Medulla oblongata (tissue), 1 donor: ENCODE results near the gene PSMD6.

Experiments used
- DNase-seq: peaks from one replicate; pipeline ENCODE4 v3.0.0-alpha.2; 2015; ENCODE audit errors: extremely low spot score

The PSMD6 gene

DNA sequence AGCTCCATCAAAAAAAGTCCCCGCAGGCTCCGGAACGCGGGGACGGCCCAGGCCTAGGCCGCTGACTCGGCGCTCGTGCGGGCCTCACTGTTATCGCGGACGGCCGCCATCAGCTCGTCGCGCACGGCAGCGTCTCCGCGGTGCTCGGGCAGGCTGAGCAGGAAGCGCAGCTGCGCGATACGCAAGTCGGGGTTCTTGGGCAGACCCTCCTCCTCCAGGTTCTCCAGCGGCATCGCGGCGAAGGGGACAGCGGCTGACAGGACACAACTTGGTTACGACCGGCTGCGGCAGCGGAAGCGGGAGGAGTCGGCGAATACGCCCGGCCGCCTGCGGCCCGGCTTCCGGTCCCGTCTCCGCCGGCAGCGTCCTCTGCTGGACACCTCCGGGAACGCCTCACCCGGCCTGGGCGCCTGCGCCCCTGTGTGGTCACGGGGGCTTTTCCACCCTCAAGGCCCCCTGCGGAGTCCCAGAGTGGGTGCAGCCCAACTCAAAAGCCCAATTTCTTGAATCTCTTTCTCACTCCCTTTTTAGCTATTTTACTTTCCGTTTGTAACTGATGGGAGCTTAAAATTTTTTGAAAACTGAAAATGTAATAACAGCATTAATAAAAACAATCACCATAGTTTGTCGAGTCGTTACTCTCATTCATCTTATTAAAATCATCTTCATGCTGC is at the start of gene PSMD6:
TSS of gene PSMD6 (minus strand) at position 308 of the 674 bp plus-strand sequence. CDS start at position 233, 75 bp downstream.
- peak; percentile 84 for DNase-seq

DNA sequence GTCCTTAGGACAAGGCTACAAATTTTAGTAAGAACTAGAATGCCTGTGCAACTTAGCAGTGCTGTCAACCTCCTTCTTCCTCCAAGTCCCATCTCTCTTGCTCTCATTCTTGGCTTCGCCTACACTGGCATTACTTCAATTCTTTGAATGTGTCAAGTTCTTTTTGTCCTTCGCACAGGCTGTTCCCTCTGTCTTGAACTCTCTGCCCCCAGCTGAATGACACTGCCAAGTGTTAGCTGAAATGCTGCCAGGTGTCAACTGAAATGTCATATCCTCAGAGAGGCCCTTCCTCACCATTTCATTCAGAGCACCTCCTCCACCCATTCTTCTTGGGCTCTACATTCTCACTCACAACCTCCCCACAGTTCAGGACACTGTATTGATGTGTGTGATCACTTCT is 48.8 kb upstream of the PSMD6 start:
- peak; percentile 84 for DNase-seq

- no peak for DNase-seq
Observed at GRCh38 chr3:64070704-64071103, 47.4 kb upstream of the PSMD6 start.

GRCh38 chr3:64067506-64068346 is 44.4 kb upstream of the PSMD6 start:
- no peak for DNase-seq

GRCh38 chr3:64064804-64065203 is 41.5 kb upstream of the PSMD6 start:
- no peak for DNase-seq

- DNase-seq = no peak
Observed at GRCh38 chr3:64063983-64064438, 40.7 kb upstream of the PSMD6 start.

DNA sequence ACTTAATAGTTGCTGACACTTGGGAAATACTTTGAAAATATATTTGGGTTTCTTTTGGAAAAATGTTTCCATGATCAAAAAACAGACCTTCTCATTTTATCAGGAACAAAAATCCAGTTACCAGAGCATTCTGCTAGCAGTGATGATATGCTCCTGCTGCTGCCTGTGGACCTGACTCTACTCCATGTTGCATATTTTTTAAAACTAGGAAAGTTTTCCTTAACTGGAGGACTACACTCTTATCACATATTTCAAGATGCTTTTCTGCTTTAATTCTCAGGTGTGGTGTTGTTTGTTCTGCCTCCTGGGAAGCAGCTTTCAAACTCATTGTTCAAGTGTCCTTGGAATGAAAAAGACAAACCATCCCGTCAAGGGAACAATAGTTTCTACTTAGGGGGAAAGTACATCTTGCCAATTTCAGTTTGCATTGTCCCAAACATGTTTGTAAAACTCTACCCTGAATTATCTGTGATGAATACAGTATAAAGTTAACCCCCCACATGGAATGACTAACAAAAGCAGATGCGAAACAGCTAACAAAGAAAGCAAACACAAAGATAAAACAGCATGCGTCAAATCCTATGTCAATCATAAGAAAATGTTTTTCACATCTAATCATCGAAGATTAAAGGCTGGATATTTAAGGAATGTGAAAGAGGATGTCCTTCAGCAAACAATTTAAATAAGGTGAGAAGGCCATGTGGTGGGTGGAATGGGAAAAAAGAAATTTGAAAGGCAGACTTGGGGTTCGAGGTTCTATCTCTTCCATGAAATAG is 40.1 kb upstream of the PSMD6 start:
- no peak for DNase-seq

DNA sequence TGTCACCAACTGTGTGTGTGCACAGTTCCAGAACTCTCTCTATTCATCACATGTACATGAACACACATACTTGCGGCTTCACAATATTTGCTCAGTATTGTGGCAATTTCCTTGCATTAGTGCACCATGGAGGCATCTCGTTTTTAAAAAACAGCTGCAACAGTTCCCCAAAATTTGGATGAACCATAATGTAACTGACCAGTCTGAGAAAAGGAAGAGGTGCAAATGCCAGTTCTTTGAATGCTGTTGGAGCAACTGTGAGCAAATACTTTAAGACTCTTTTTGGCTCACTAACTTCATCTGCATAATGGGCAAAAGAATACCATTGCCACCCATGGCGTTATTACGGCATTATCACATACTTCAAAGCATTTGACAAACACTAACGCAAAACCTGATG is 38.3 kb upstream of the PSMD6 start:
- DNase-seq = no peak

DNA sequence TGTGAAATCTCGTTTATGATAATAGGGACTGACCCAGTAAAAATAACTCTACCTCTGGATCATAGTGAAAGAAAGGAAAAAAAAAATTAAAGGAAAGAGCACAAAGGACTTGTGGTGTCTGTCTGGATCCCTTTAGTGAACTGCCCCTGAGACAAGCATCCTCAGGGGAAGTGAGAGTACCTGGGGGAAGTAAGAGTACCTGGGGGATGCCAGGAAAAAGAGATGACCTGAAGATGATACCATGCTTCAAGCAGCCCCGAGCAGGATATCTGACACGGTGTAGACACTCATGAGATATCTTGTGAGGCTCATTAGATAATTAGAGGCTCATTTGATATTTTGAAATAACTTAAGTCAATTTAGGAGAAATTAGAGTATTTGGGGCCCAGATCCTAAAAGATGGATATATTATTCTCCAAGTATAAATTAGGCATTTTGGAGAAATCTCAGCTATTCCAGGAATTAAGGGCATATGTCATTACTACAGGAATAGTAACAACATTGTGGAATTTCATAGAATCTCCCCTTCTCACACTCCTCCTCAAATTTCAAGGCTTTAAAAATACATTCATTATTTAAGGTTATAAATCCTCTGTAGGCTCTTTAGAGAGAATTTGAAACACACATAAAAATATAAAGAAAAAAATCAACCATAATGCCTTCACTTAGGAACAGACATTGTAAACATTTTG is 36.3 kb upstream of the PSMD6 start:
- DNase-seq = no peak

DNA sequence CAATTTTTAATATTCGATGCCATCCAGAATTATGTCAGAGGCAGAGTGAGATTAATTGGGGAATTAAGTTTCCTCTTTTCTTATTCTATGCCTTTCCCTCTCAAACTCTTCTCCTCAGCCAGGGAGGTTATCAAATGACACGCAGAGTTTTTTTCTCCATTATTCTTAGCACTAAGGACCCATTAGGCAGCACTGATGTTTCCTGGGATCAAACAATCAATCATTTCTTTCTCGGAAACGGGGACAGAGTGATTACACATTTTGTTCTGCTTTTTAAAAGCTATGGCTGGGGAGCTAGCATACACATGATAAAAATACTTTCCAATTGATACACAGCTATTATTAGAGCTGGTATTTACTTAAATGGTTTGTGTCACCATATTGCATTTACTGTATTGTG is 35.3 kb upstream of the PSMD6 start:
- no peak for DNase-seq

- DNase-seq = no peak
Observed at GRCh38 chr3:64057231-64057630, 33.9 kb upstream of the PSMD6 start.

DNA sequence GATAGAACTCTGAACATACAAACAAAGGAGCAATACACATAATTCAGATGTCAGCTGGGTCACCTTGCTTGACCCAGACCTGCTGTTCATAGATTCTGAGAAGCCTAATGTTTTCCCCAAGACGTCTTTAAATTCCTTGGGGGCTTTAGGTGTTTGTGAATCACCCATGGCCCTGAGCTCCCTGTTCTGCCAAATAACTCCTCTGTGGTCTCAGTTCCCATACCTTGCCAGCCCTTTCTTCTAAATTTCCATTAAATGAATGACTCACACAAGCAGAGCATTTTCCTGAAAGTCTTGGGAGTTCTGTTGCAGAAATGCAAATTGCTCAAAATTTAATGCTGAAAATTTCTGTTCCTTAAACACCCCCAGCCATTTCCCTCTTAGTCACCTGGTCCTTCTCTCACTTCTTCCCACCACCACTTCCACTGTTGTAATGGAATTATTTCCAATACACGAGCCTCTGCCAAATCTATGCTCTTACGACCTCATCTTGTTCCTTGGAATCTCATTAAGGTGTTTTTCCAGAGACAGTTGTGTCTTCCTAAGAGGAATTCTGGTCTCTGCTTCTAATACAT is 33.4 kb upstream of the PSMD6 start:
- no peak for DNase-seq

GRCh38 chr3:64055076-64055475 is 31.8 kb upstream of the PSMD6 start:
- no peak for DNase-seq

DNA sequence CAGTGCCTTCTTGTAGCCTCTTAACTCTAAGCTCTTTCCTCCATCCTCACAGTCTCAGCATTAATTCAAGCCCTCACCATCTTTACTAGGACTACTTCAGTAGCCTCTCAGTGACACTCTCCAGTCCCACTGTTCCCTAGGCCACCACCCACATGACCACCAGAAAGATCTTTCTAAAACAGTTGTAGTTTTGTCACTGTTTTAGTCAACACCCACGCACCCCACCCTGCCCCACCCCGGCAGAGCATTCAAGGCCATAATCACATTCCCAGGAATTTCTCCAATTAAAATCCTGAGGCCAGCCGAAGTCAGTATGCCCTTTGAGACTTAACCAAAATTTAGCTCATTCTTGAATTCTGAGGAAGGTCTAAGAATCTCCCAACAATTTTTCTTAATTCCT is 31.2 kb upstream of the PSMD6 start:
- no peak for DNase-seq

DNA sequence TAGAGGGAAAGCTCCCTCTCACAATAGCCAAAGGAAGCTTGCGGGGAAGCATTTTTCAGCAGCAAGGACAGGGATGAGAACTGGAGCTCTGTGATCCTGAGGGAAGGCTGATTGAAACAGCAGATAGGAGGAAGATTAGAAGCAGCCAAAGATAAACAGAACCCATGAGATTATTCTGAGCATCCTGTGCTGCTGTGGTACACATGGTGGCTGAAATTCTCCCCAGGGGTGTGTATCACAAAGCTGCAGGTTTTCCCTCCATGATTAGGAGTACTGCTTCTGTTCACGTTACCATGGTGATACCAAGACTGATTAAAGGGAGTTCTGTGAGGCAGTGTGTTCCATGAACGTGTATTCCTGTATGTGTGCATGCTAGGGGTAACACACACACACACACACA is 30.3 kb upstream of the PSMD6 start:
- DNase-seq = no peak

DNA sequence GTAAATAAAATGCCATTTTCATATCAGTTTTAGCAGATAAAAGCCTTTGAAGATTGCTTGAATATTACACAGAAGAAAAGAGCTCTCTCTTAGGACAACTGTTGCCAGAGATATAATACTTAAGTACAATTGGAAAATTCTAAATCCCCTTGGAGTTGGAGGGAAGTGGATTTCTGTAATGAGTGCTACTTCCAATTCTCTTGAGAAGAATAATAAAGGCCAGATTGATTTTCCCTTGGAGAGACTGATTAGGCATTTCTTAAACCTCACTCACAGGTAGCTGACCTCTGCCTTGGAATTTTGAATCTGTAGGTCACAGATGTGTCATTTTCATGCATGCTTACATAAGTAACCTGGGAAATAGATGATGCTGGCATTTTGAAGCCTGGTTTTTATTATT is 29.8 kb upstream of the PSMD6 start:
- DNase-seq = no peak

DNA sequence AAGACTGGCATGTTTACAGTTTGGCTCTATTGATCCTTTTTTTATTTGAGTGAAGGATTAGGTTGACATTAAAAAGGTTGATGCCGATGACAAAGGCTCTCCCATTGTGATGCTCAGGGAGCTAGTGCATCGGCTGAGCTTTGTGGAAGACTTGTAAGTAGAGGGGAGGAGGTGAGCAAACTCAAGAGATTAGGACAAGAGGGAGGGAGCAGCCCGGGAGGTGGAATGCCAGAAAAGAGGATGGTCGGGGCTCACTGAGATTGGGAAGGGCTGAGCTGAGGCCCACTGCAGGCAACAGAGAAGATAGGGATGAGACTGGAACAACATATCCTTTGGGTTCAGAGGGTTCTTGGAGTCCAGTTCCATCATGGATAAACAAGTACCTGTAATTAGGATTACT is 26.5 kb upstream of the PSMD6 start:
- no peak for DNase-seq

GRCh38 chr3:64049136-64049535 is 25.8 kb upstream of the PSMD6 start:
- no peak for DNase-seq

DNA sequence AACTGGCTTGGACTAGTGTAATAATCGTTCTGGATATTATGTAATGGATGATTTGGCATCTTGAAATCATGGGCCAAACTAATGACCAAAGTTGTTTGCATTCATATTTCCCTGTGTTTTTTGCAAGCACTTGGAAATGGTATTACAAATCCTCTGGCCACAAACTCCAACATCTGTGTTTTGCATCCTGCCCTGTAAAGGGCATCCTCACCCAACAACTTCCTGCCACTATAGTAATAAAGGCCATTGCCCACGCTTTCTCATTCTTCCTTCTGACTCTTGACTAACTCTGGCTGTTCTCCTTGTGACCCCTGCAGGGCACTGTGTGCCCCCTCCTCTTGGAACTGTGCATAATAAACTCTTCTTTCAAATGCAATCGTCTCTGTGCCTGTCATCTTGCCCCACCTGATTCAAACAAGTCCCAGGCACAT is 25.4 kb upstream of the PSMD6 start:
- DNase-seq = no peak

- peak; percentile 12 for DNase-seq
Observed at GRCh38 chr3:64047787-64048186, 24.5 kb upstream of the PSMD6 start.

GRCh38 chr3:64046996-64047594 is 23.8 kb upstream of the PSMD6 start:
- no peak for DNase-seq
